Non-pigmented ciliary epithelial cell (primary cell): ENCODE measurements around the gene CDK19.

ENCODE experiments used
- DNase-seq: peaks from one replicate; pipeline ENCODE4 v3.0.0-alpha.2; 2010; ENCODE audit warnings: low read depth

The CDK19 gene

GRCh38 chr6:110575925-110576463 lies 239.3 kb downstream of the CDK19 start:
- DNase-seq, result no peak

GRCh38 chr6:110574817-110575216 lies 240.5 kb downstream of the CDK19 start:
- DNase-seq, result no peak

DNA sequence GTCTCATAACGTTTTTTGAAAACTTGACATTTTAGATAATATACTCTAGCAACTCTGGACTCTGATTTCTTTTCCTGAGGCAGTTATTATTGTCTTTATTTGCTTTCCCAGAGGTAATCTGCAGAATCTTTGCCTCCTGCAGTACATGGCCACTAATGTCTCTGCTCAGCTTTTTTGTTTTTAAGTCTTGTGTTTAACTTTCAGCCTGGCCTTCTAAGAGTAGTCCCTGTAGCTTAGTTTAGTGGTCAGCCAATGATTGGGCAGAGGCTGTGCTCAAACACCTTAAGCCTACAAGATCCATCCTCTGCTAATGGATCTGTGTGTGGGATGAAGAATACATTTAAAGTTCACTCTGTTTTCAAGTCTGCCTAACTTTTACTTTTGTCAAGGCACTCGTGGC lies 241.7 kb downstream of the CDK19 start:
- no peak for DNase-seq

GRCh38 chr6:110573136-110573535 lies 242.1 kb downstream of the CDK19 start:
- DNase-seq, result no peak

GRCh38 chr6:110567957-110568696 lies 247.1 kb downstream of the CDK19 start:
- DNase-seq, result no peak

- no peak for DNase-seq
Measured at GRCh38 chr6:110566346-110567125, 248.7 kb downstream of the CDK19 start.

GRCh38 chr6:110564703-110565421 lies 250.4 kb downstream of the CDK19 start:
- DNase-seq, result no peak

DNA sequence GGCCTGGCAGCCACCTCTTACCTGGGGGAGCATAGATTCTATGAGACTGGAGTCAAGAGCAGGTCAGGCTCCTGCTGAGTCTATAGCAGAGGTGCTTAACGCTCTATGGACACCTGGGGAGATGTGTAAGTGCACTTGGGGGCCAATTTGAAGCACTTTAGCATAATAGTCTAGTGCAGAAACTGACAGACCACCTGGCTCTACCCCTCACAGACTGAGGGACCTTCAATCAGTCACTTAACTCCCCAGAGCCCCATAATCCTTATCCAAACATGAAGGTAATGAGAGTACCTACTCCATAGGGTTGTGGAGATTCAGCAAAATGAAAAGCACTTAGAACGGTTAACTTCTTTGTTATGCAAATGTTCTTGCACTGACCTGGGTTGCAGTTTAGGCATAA lies 251.6 kb downstream of the CDK19 start:
- no peak for DNase-seq

GRCh38 chr6:110562316-110562915 lies 252.9 kb downstream of the CDK19 start:
- DNase-seq, result no peak

- DNase-seq, result no peak
Measured at GRCh38 chr6:110561696-110562095, 253.6 kb downstream of the CDK19 start.

DNA sequence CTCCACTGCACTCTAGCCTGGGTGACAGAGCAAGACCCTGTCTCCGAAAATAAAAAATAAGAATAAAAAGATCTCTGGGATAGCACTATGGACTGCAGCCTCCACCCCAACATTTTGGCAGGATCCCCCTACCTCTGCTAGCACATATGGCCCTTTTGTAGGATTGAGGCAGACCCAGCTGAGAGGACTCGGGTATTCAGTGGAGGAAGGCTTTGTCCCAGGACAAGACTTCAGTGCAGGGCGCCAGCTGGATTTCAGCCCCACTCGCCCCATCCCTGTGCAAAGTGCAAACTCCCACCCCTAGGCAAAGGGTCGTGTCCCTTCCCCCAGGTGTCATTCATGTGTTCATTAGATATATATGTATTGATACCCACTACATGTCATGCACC lies 254.3 kb downstream of the CDK19 start:
- DNase-seq, result no peak

- no peak for DNase-seq
Measured at GRCh38 chr6:110560239-110561007, 254.8 kb downstream of the CDK19 start.
